GM12891 (cell line): ENCODE data around the gene KCNIP4.

ENCODE experiments used
- POLR2A ChIP-seq: IDR thresholded peaks from 2 replicates; pipeline ENCODE4 v1.6.1; 2011; ENCODE audit warnings: low read depth, low read length, control low read depth
- POLR2AphosphoS5 ChIP-seq: IDR thresholded peaks from 2 replicates; pipeline ENCODE4 v1.6.1; 2011; ENCODE audit warnings: low read depth, low read length, control low read depth
- POU2F2 ChIP-seq: IDR thresholded peaks from 2 replicates; pipeline ENCODE4 v1.6.1; 2011; ENCODE audit warnings: low read depth, mild to moderate bottlenecking, control low read depth, low read length, moderate library complexity
- SPI1 ChIP-seq: IDR thresholded peaks from 2 replicates; pipeline ENCODE4 v1.6.1; 2011; ENCODE audit warnings: low read depth, low read length, control low read depth

- TF ChIP-seq POLR2A (no peak), POU2F2 (no peak), POLR2AphosphoS5 (no peak), SPI1 (no peak)
Observed at GRCh38 chr4:21469438-21470300, 478.9 kb downstream of the KCNIP4 start.
